HepG2 (cell line): ENCODE data around the gene CCN2. TPM values are rescaled to one million over a fixed set of nuclear protein-coding genes. Genes with fewer than 3 reads are reported as not detected.

ENCODE experiments used
- ARID5B ChIP-seq: IDR thresholded peaks from 2 replicates; pipeline ENCODE4 v1.4.0; 2020; ENCODE audit warnings: mild to moderate bottlenecking, missing genetic modification reagents
- DMTF1 ChIP-seq: sonication (generic); formaldehyde crosslinking; IDR thresholded peaks from 2 replicates; pipeline ENCODE4 v1.4.0; 2020; ENCODE audit warnings: mild to moderate bottlenecking, missing genetic modification reagents
- HES4 ChIP-seq: sonication (generic); formaldehyde crosslinking; IDR thresholded peaks from 2 replicates; pipeline ENCODE4 v1.9.0; 2021; ENCODE audit warnings: mild to moderate bottlenecking, missing genetic modification reagents, borderline replicate concordance
- HOXA9 ChIP-seq: sonication (generic); formaldehyde crosslinking; IDR thresholded peaks from 2 replicates; pipeline ENCODE4 v1.8.1; 2022; ENCODE audit warnings: missing genetic modification reagents, mild to moderate bottlenecking, moderate library complexity, borderline replicate concordance
- KMT2A ChIP-seq: sonication (generic); formaldehyde crosslinking; IDR thresholded peaks from 2 replicates; pipeline ENCODE4 v1.4.0; 2020; ENCODE audit warnings: missing genetic modification reagents
- MEIS1 ChIP-seq: sonication (generic); formaldehyde crosslinking; IDR thresholded peaks from 2 replicates; pipeline ENCODE4 v1.9.0; 2021; ENCODE audit warnings: mild to moderate bottlenecking, missing genetic modification reagents, moderate library complexity, borderline replicate concordance
- NCOA1 ChIP-seq: sonication (generic); formaldehyde crosslinking; IDR thresholded peaks from 2 replicates; pipeline ENCODE4 v1.9.0; 2021; ENCODE audit warnings: missing genetic modification reagents
- NR2F1 ChIP-seq, 2 experiments: fragments of 450-650 bp in 1 of 2; formaldehyde crosslinking in 1 of 2; IDR thresholded peaks; 2 replicates each; pipeline versions ENCODE4 v1.5.0 to v1.6.1; 2016 to 2020; ENCODE audit warnings: mild to moderate bottlenecking in 1 of 2, missing compliant biosample characterization in 1 of 2, missing genetic modification reagents in 1 of 2, moderate library complexity in 1 of 2
- PATZ1 ChIP-seq: sonication (generic); formaldehyde crosslinking; IDR thresholded peaks from 2 replicates; pipeline ENCODE4 v1.4.0; 2020; ENCODE audit warnings: missing genetic modification reagents
- TCF7L2 ChIP-seq: IDR thresholded peaks from 2 replicates; pipeline ENCODE4 v1.6.1; 2011; ENCODE audit warnings: mild to moderate bottlenecking, low read depth, low read length, moderate library complexity
- TFDP1 ChIP-seq: IDR thresholded peaks from 2 replicates; pipeline ENCODE4 v1.6.1; 2016; ENCODE audit warnings: missing compliant biosample characterization, missing genetic modification reagents, borderline replicate concordance
- THRA ChIP-seq: sonication (generic); formaldehyde crosslinking; IDR thresholded peaks from 2 replicates; pipeline ENCODE4 v1.4.0; 2020; ENCODE audit warnings: missing genetic modification reagents, borderline replicate concordance
- ZNF776 ChIP-seq: sonication (generic); formaldehyde crosslinking; IDR thresholded peaks from 2 replicates; pipeline ENCODE4 v1.4.0; 2020; ENCODE audit warnings: mild to moderate bottlenecking, missing genetic modification reagents
- ZNF792 ChIP-seq: IDR thresholded peaks from 2 replicates; pipeline ENCODE4 v1.6.1; 2016
- polyA plus RNA-seq, 8 experiments: library from polyadenylated mRNA; depleted of rRNA in 3 of 8; stranded (reverse) in 7 of 8; unstranded in 1 of 8; fragments of >200 nt; fragmentation: Illumina TruSeq in 4 of 8; extraction: Trizol in 4 of 8; gene quantifications; 2 replicates each; pipeline versions ENCODE4 v1.2.1 to v1.2.3, GENCODE V29; 2011 to 2016; ENCODE audit warnings: low read depth in 4 of 8, missing spikeins in 1 of 8, mixed read lengths in 1 of 8; ENCODE audit not compliant: insufficient read depth in 1 of 8
- total RNA-seq, 5 experiments: library from RNA; depleted of rRNA; stranded (reverse); fragments of >200 nt; fragmentation: Illumina TruSeq; extraction: Trizol; gene quantifications; 2 replicates each; pipeline ENCODE4 v1.2.3, GENCODE V29; 2016; ENCODE audit warnings: low read depth in 1 of 5

Gene CCN2
- total and polyA plus RNA-seq, 2 of the 13 experiments (the other 11 are each of a cell fraction or from before 2014, with no cell fraction given), result 34.7 to 316 TPM

- TF ChIP-seq TCF7L2 (no peak), MEIS1 (CRISPR knock-in tag) (no peak), PATZ1 (CRISPR knock-in tag) (no peak), NR2F1 (CRISPR knock-in tag; IDR thresholded peaks at IDR 0.05) (0 out of 4 replicates have a peak, but pooled peaks of 1 of the 2 experiments have one; percentile 19), ZNF776 (no peak), DMTF1 (CRISPR knock-in tag) (no peak), TFDP1 (CRISPR knock-in tag) (no peak; the same call in 1 of the 2 replicates), ARID5B (CRISPR knock-in tag) (peak; percentile 78), HES4 (no peak), HOXA9 (CRISPR knock-in tag) (no peak), KMT2A (CRISPR knock-in tag) (no peak), THRA (CRISPR knock-in tag) (no peak; the same call in 1 of the 2 replicates), NCOA1 (CRISPR knock-in tag) (no peak), ZNF792 (CRISPR knock-in tag) (0 out of 2 replicates have a peak, but pooled peaks have one; percentile 19)
Observed at GRCh38 chr6:131978522-131978921, 27.4 kb upstream of the CCN2 start (continued).
